HG02798 (cell line): ENCODE results near the gene KEL.
"Not testable (repeated sequence)": the region's sequence is repeated elsewhere in the genome, so short reads cannot be mapped to it uniquely, and the experiment has no call there.

ENCODE experiments used
- ATAC-seq: cut with Tn5 transposase; IDR thresholded peaks from one replicate; pipeline ENCODE4 v1.9.1; 2021; ENCODE audit warnings: mild to moderate bottlenecking; ENCODE audit not compliant: unreplicated experiment, poor library complexity

Gene KEL

GRCh38 chr7:142961973-142962926, at the start of gene KEL:
Gene KEL, minus strand, starts transcription at chr7:142962363. Its CDS starts 157 bp downstream, at chr7:142962206.
- no peak for ATAC-seq

GRCh38 chr7:143008007-143008901, 46.1 kb upstream of the KEL start:
- peak; percentile 91 for ATAC-seq

GRCh38 chr7:143005632-143006260, 43.6 kb upstream of the KEL start:
- ATAC-seq, result no peak

- ATAC-seq, result peak; percentile 58
Measured at GRCh38 chr7:143003393-143004051, 41.4 kb upstream of the KEL start.

GRCh38 chr7:143002898-143003297, 40.7 kb upstream of the KEL start:
- no peak for ATAC-seq

- ATAC-seq, result no peak
Measured at GRCh38 chr7:143002106-143002505, 39.9 kb upstream of the KEL start.

GRCh38 chr7:143000648-143001047, 38.5 kb upstream of the KEL start:
- ATAC-seq, result no peak

GRCh38 chr7:142999793-143000192, 37.6 kb upstream of the KEL start:
- ATAC-seq, result no peak

- ATAC-seq, result no peak
Measured at GRCh38 chr7:142998966-142999365, 36.8 kb upstream of the KEL start.

- ATAC-seq, result no peak
Measured at GRCh38 chr7:142997456-142997989, 35.4 kb upstream of the KEL start.

GRCh38 chr7:142992427-142992826, 30.3 kb upstream of the KEL start:
- ATAC-seq, result peak; percentile 47

- ATAC-seq, result no peak
Measured at GRCh38 chr7:142984297-142984696, 22.1 kb upstream of the KEL start.

GRCh38 chr7:142983825-142984224, 21.7 kb upstream of the KEL start:
- ATAC-seq, result no peak

- ATAC-seq, result not testable (repeated sequence)
Measured at GRCh38 chr7:142978402-142978801, 16.2 kb upstream of the KEL start.

- no peak for ATAC-seq
Measured at GRCh38 chr7:142974626-142975025, 12.5 kb upstream of the KEL start.

GRCh38 chr7:142969183-142969582, 7.0 kb upstream of the KEL start:
- no peak for ATAC-seq

- no peak for ATAC-seq
Measured at GRCh38 chr7:142968229-142968628, 6.1 kb upstream of the KEL start.

GRCh38 chr7:142964502-142965246, 2.5 kb upstream of the KEL start:
- no peak for ATAC-seq

- no peak for ATAC-seq
Measured at GRCh38 chr7:142963993-142964392, 1.8 kb upstream of the KEL start.
